Sigmoid colon (tissue), 4 donors: ENCODE measurements around the gene EPHA7.

Source experiments
- CTCF ChIP-seq, 4 experiments: fragments of 450-650 bp in 3 of 4; fragments of 200-600 bp in 1 of 4; IDR thresholded peaks; one replicate each; pipeline ENCODE4 v1.5.1; 2016 to 2019; ENCODE audit warnings: antibody characterized with exemption in 4 of 4, mild to moderate bottlenecking in 3 of 4, moderate library complexity in 2 of 4
- EP300 ChIP-seq, 4 donors: sonication (generic); formaldehyde crosslinking; IDR thresholded peaks; one replicate each; pipeline ENCODE4 v1.6.1; 2017; ENCODE audit warnings: antibody characterized with exemption in 4 of 4
- POLR2A ChIP-seq, 2 donors: fragments of 450-650 bp; IDR thresholded peaks; one replicate each; pipeline ENCODE4 v1.6.1; 2016; ENCODE audit warnings: antibody characterized with exemption in 2 of 2, mild to moderate bottlenecking in 2 of 2, moderate library complexity in 2 of 2

- TF ChIP-seq CTCF (IDR thresholded peaks at IDR 0.05) (no peak), EP300 (IDR thresholded peaks at IDR 0.05) (no peak), POLR2A (IDR thresholded peaks at IDR 0.05) (no peak)
These were observed 27.4 kb downstream of the EPHA7 start for GRCh38 chr6:93391965-93392364.
